K562 (cell line): ENCODE measurements around the gene CENPA. TPM values are rescaled to one million over a fixed set of nuclear protein-coding genes. Genes with fewer than 3 reads are reported as not detected.

Source experiments
- DNMT1 ChIP-seq: fragments of 450-650 bp; IDR thresholded peaks from 2 replicates; pipeline ENCODE4 v1.6.1; 2016; ENCODE audit warnings: antibody characterized with exemption, mild to moderate bottlenecking
- E2F3 ChIP-seq: fragments of 250-450 bp; sonication (Bioruptor Pico); IDR thresholded peaks from 2 replicates; pipeline ENCODE4 v1.4.0; 2020; ENCODE audit warnings: mild to moderate bottlenecking
- FIP1L1 ChIP-seq: fragments of 200-400 bp; formaldehyde crosslinking; IDR thresholded peaks from 2 replicates; pipeline ENCODE4 v1.6.1; 2018; ENCODE audit warnings: mild to moderate bottlenecking, low read depth, low read length; ENCODE audit not compliant: poor library complexity, severe bottlenecking
- HCFC1 ChIP-seq: IDR thresholded peaks from 2 replicates; pipeline ENCODE4 v1.6.1; 2012; ENCODE audit warnings: low read depth, low read length, improper control_type of control experiment
- HIVEP1 ChIP-seq: fragments of 250-450 bp; sonication (Bioruptor Pico); IDR thresholded peaks from 2 replicates; pipeline ENCODE4 v1.4.0; 2020; ENCODE audit warnings: mild to moderate bottlenecking
- HLTF ChIP-seq: fragments of 450-650 bp; IDR thresholded peaks from 2 replicates; pipeline ENCODE4 v1.6.1; 2016
- HMGN3 ChIP-seq: IDR thresholded peaks from 2 replicates; pipeline ENCODE4 v1.6.1; 2011; ENCODE audit warnings: borderline replicate concordance, low read depth, mild to moderate bottlenecking, mixed read lengths, low read length; ENCODE audit not compliant: insufficient read length; ENCODE audit errors: extremely low read depth
- IRF1 ChIP-seq: sonication (generic); formaldehyde crosslinking; IDR thresholded peaks from 2 replicates; pipeline ENCODE4 v1.8.0; 2022; ENCODE audit warnings: missing genetic modification reagents, mild to moderate bottlenecking, borderline replicate concordance
- NR2C2 ChIP-seq, 2 experiments: fragments of 200-800 bp in 1 of 2; sonication (Bioruptor generic) in 1 of 2; sonication (generic) in 1 of 2; formaldehyde crosslinking in 1 of 2; IDR thresholded peaks; 2 replicates each; pipeline versions ENCODE4 v1.6.1 to v1.8.0; 2016 to 2022; ENCODE audit warnings: mild to moderate bottlenecking in 1 of 2, missing compliant biosample characterization in 1 of 2, missing genetic modification characterization in 1 of 2, missing genetic modification reagents in 1 of 2
- PHB ChIP-seq: fragments of 250-450 bp; sonication (Bioruptor Pico); IDR thresholded peaks from 2 replicates; pipeline ENCODE4 v1.5.0; 2021
- SP1 ChIP-seq: sonication (generic); formaldehyde crosslinking; IDR thresholded peaks from 2 replicates; pipeline ENCODE4 v1.8.1; 2022; ENCODE audit warnings: mild to moderate bottlenecking, missing genetic modification reagents
- THAP12 ChIP-seq: fragments of 250-450 bp; sonication (Bioruptor Pico); IDR thresholded peaks from 2 replicates; pipeline ENCODE4 v1.9.0; 2021; ENCODE audit warnings: mild to moderate bottlenecking, inconsistent platforms
- TOE1 ChIP-seq, 2 experiments: fragments of 450-650 bp in 1 of 2; sonication (generic) in 1 of 2; formaldehyde crosslinking in 1 of 2; IDR thresholded peaks; 2 replicates each; pipeline versions ENCODE4 v1.7.1 to v1.8.0; 2016 to 2022; ENCODE audit warnings: borderline replicate concordance in 2 of 2, mild to moderate bottlenecking in 2 of 2, antibody characterized with exemption in 1 of 2, inconsistent platforms in 1 of 2, low read depth in 1 of 2, missing genetic modification reagents in 1 of 2, moderate library complexity in 1 of 2
- TSC22D4 ChIP-seq: fragments of 450-650 bp; IDR thresholded peaks from 2 replicates; pipeline ENCODE4 v1.6.1; 2016; ENCODE audit warnings: missing genetic modification characterization, missing biosample characterization, control low read depth
- ZNF592 ChIP-seq: fragments of 450-650 bp; IDR thresholded peaks from 2 replicates; pipeline ENCODE4 v1.6.1; 2017; ENCODE audit warnings: antibody characterized with exemption, mild to moderate bottlenecking
- polyA plus RNA-seq, 8 experiments: library from polyadenylated mRNA; depleted of rRNA in 4 of 8; stranded (reverse) in 5 of 8; unstranded in 3 of 8; fragments of >200 nt; fragmentation: Nextera tagmentation in 2 of 8; fragmentation: Illumina TruSeq in 1 of 8; extraction: Ambion mirVana in 2 of 8; extraction: Trizol in 1 of 8; gene quantifications; 2 replicates each; pipeline versions ENCODE4 v1.2.1 to v1.2.3, GENCODE V29; 2011 to 2014; ENCODE audit warnings: inconsistent platforms in 1 of 8, missing spikeins in 1 of 8
- total RNA-seq, 7 experiments: library from RNA; depleted of rRNA in 6 of 7; stranded (reverse); fragments of >200 nt in 6 of 7; fragmentation: Illumina TruSeq in 2 of 7; extraction: Trizol in 2 of 7; gene quantifications; 2 replicates each; pipeline versions ENCODE4 v1.2.1 to v1.2.3, GENCODE V29; 2011 to 2021; ENCODE audit warnings: low replicate concordance in 1 of 7

Gene CENPA
- total and polyA plus RNA-seq, 9 of the 15 experiments (the other 6 are each of a cell fraction or from before 2014, with no cell fraction given) = 11.3 to 61.7 (median 44.7) TPM

GRCh38 chr2:26764078-26764887, 21.6 kb upstream of the CENPA start, which contains the start of gene SLC35F6 (continued):
- TF ChIP-seq THAP12 (CRISPR knock-in tag) = peak; percentile 75
- TF ChIP-seq E2F3 (CRISPR knock-in tag) = no peak
- TF ChIP-seq FIP1L1 = peak; percentile 53
- TF ChIP-seq HCFC1 = 0 out of 2 replicates have a peak, but pooled peaks have one; percentile 7
- TF ChIP-seq HIVEP1 = 0 out of 2 replicates have a peak, but pooled peaks have one; percentile 52
- TF ChIP-seq IRF1 (CRISPR knock-in tag) = no peak
- no peak for TF ChIP-seq DNMT1
- TF ChIP-seq HLTF = no peak
- no peak for TF ChIP-seq NR2C2 (CRISPR knock-in tag; IDR thresholded peaks at IDR 0.05)
- TF ChIP-seq NR2C2 (tag; IDR thresholded peaks at IDR 0.05) = peak; percentile 96
- 0 out of 2 replicates have a peak, but pooled peaks have one; percentile 69 for TF ChIP-seq PHB (CRISPR knock-in tag)
- TF ChIP-seq HMGN3 = peak; percentile 74
- TF ChIP-seq TOE1 (IDR thresholded peaks at IDR 0.05; ENCODE audit: borderline replicate concordance) = peak; percentile 99
- no peak for TF ChIP-seq TOE1 (CRISPR knock-in tag; IDR thresholded peaks at IDR 0.05; ENCODE audit: borderline replicate concordance, low read depth)
- TF ChIP-seq ZNF592 = 0 out of 2 replicates have a peak, but pooled peaks have one; percentile 41
- no peak for TF ChIP-seq TSC22D4 (tag)
- peak; percentile 67 for TF ChIP-seq SP1 (CRISPR knock-in tag)
